Measurements from ENCODE around the gene PCYOX1L.

Gene PCYOX1L

GRCh38 chr5:149406203-149406978 lies 48.5 kb downstream of the PCYOX1L start:
- no peak for DNase-seq (ENCODE audit: low read depth in 2 of 3, low spot score in 1 of 3)

DNA sequence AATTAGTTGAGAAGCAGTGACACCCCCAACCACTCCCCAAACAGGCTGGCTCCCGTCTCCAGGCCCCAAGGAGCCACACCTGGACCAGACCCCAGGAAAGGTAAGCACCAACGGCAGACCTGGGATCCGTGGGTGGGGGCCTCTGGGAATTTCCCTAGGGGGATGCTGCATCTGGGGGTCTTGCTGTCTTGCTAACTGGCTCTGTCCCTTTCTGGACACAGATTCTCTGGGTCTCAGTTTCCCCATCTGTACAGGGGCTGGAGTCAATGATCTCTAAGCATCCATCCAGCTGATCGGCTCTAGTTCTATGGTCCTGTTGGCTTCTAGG lies 49.1 kb downstream of the PCYOX1L start:
- DNase-seq (ENCODE audit: low read depth in 2 of 3, low spot score in 1 of 3): no peak

GRCh38 chr5:149407323-149408251 lies 49.7 kb downstream of the PCYOX1L start:
- DNase-seq (ENCODE audit: low read depth in 2 of 3, low spot score in 1 of 3): no peak

- no peak for DNase-seq (ENCODE audit: low read depth in 2 of 3, low spot score in 1 of 3)
Observed at GRCh38 chr5:149408252-149409099, 50.6 kb downstream of the PCYOX1L start.

- no peak for DNase-seq (ENCODE audit: low read depth in 2 of 3, low spot score in 1 of 3)
Observed at GRCh38 chr5:149409268-149409948, 51.6 kb downstream of the PCYOX1L start.

GRCh38 chr5:149410071-149410470 lies 52.2 kb downstream of the PCYOX1L start:
- no peak for DNase-seq (ENCODE audit: low read depth in 2 of 3, low spot score in 1 of 3)

DNA sequence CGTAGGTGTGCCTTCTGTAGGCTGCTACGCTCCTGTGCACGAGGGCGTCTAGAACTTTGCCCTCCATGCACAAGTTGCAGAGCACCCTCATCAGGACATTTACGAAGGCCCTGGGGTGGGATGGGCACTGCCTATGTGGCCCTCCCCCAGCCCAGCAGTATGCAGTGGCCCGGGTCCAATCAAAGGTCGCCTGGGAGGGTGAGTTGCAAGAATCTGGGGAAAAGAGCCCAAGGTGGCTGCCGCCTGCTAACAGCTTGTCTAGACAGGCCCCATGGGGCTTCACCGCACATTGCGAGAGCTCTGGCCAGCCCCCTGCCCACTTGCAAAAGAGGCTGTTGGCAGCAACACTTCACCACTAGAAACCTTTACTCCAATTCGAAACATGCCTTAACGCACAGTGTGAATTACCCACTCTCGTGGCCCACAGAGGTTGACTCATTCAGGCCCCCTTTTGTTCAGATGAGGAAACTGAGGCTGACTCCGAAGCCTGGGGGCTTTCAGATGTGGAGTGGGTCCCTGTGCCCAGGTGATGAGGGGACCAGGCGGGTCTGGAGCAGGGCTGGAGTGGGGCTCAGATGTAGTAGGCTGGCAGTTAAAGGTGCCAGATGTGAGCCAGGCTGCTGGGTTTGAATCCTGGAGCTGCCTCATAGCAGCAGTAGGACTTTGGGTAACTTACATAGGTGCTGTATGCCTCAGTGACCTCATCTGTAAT lies 53.0 kb downstream of the PCYOX1L start:
- DNase-seq (ENCODE audit: low read depth in 2 of 3, low spot score in 1 of 3): no peak

DNA sequence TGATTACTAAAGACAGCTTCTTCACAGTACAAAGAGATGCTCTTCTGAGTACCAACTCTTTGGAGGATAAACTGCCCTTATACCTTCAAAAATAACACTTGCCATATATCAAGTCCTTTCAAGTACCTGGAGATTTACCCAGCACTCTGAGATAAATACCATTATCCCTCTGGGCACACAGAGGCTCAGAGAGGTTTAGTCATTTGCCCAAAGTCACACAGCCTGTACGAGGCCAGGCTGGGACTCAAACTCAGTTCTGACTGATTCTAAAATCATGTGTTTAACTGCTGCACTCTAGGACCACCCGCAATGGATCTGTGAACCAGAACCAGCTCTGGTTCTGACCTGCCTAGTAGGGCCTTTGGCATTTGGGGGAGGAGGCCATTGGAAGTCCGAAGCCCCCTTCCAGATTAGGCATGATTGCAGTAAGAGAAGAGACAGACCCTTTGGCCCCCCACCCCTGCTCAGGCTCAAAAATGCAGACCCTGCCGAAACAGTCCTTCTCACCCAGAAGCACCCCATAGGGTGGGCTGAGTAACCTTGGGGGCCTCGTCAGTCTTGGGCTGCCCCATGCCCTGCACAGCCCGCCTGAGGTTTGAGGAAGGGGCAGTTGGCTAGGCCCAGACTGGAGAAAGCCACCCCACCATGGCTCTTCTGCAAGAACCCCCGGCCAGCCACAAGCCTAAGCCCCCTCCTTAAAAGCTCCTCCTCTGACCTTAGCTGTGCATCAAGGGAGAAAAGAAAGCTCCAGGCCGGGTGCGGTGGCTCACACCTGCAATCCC lies 54.1 kb downstream of the PCYOX1L start:
- DNase-seq (ENCODE audit: low read depth in 2 of 3, low spot score in 1 of 3): no peak

DNA sequence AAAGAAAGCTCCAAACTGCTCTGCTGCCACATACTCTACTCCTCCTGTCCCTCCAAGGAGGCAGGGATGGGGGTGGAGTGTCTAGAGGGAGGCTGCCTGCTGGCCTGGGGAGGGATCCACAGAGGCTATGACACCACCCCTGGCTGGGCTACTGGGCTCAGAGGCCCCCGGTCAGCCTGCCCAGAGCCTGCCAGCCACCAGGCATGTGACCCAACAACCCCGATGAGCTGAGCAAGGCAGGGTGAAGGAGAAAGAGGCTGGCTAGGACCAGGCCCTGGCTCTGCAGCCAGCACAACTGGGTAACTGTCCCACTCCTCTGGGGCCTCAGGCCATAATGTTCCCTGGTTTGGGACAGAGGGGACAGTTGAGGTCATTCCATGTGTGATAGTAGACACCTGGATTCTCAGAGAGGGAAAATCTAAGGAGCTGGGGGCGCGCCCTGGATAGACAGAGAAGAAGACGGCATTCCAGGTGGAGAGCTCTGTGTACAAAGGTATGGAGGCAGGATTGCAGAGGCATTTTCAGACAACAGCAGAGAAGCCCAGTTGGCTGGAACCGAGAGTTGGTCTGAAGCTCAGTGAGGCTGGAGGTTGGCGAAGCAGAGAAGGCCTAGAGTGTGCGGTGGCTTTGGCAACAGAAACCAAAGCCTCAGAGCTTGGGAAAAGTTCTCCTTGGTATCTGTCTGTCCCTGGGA lies 55.1 kb downstream of the PCYOX1L start:
- DNase-seq (ENCODE audit: low read depth in 2 of 3, low spot score in 1 of 3): no peak

- no peak for DNase-seq (ENCODE audit: low read depth in 2 of 3, low spot score in 1 of 3)
Observed at GRCh38 chr5:149413477-149414210, 55.8 kb downstream of the PCYOX1L start.

DNA sequence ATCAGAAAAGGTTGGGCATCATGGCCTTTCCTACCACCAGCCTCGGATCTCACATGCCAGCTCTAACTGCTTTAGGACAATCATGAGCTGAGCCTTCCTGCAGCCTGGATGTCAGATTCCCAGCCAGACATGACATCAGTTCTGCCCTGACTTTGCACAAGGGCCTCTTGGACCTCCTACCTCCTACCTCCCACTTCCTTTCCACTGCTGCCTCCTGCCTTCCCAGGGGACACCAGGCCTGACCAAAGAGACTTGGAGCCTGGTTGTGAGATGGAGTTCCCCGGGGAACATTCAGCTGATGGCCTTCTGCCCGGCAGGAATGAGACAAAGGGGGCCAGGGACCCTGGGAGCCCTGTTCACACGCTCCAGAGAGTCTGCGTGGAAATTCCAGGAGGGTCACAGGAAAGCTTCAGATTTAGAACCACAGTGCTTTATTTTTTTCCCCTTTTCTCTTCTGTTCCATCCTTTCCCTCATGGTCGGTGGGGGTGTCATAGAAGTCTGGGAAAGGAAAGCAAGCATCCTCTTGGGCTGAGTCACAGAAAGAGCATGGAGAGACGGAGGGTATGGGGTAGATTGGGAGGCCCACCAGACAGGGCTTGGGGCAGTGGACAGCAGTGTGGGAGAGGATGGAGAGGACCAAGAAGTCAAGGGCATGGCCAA lies 56.7 kb downstream of the PCYOX1L start:
- no peak for DNase-seq (ENCODE audit: low read depth in 2 of 3, low spot score in 1 of 3)

- DNase-seq (ENCODE audit: low read depth in 2 of 3, low spot score in 1 of 3): no peak
Observed at GRCh38 chr5:149415066-149415967, 57.5 kb downstream of the PCYOX1L start.

DNA sequence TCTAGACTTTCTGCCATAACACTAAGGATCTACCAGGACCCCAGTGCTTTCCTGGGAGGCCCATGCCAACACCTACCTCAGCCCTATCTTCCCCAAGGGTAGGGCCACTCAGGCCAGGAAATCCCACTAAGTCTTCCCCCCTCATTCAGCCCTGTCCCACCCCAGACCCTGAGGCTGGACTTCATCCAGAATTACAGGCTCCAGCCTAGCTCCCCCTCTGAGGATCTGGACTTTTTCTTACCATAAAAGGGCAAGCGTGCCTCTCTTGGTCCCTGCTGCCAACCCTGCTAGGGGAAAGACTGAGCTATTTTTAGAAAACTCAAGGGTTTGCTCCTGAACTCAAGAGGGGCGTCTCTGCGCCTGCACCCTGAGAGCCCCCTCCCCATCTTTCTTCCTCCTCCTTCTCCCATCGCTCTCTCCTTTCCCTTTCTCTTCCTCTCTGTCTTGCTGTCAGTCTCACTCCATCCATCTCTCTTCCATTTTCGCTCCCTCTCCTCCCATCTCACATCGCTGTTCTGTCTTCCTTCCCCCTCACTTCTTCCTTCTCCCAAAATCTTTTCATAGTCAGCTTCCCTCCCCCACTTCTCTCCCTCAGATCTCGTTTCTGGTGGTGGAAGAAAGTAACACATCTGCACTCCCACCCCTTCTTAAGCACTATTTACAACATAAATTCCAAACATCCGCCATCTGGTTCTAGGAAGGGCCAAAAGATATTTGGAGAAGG lies 59.3 kb downstream of the PCYOX1L start:
- DNase-seq (ENCODE audit: low read depth in 2 of 3, low spot score in 1 of 3): no peak

- DNase-seq (ENCODE audit: low read depth in 2 of 3, low spot score in 1 of 3): no peak
Observed at GRCh38 chr5:149417711-149418368, 60.0 kb downstream of the PCYOX1L start.

DNA sequence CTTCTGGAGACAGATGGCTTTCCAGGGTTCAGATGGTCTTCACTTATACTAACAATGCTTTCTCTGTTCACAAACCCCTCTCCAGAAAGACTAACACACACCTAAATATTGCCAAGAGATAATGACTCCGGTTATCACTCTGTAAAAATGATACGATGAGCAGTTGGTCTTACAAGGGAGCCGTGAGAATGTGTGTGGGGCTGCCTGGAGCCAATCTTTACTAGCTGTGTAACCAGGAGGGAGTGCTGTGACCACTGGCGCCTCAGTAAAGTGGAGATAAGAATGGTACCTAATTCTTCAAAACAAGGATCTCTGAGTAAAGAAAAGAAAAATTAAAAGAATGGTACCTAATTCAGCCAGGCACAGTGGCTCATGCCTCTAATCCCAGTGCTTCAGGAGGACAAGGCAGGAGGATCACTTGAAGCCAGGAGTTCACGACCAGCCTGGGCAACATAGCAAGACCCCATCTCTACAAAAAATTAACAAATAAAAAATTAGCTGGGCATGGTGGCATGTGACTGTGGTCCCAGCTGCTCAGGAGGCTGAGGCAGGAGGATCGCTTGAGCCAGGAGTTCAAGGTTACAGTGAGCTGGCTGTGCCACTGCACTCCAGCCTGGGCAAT lies 61.2 kb downstream of the PCYOX1L start:
- no peak for DNase-seq (ENCODE audit: low read depth in 2 of 3, low spot score in 1 of 3)

Data from stimulated activated CD4-positive, alpha-beta T cell treated with anti-CD3 and anti-CD28 coated beads, Interleukin-12 subunit alpha, Interleukin-12 subunit beta, amount 100 ng/mL, for 48 hours (primary cell).